Transverse colon (tissue), 3 donors: ENCODE data around the gene MBD3L2B.

Source experiments
- POLR2A ChIP-seq: fragments of 450-650 bp; IDR thresholded peaks from one replicate; pipeline ENCODE4 v1.6.1; 2016; ENCODE audit warnings: antibody characterized with exemption, mild to moderate bottlenecking, moderate library complexity
- TF ChIP-seq, protein P1 (sequence below), 5 experiments: fragments of 200-600 bp in 3 of 5; fragments of 450-650 bp in 2 of 5; sonication (generic) in 3 of 5; IDR thresholded peaks; 1 replicate in 2 of 5; 2 replicates in 3 of 5; pipeline ENCODE4 v1.5.1; 2016 to 2017; ENCODE audit warnings: antibody characterized with exemption in 5 of 5, inconsistent platforms in 3 of 5, mild to moderate bottlenecking in 2 of 5, moderate library complexity in 1 of 5

DNA sequence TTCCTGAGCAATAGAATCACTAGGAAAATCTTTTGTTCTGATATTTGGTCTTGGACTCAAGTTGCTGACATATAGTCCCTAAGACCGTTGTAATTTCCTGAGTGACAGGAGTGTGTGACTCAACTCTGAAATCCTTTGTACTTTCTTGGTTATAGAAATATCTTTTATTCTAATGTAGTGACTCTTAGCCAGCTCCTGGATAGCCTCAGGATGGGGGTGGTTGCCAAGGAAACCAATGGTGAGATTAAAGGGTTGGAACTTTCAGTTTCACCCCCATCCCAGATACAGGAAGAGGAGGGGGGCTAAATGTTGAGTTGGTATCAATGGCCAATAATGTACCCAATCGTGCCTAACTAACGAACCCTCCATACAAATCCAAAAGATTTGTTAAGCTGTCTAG is 41.8 kb downstream of the MBD3L2B start:
- TF ChIP-seq, protein P1, sequence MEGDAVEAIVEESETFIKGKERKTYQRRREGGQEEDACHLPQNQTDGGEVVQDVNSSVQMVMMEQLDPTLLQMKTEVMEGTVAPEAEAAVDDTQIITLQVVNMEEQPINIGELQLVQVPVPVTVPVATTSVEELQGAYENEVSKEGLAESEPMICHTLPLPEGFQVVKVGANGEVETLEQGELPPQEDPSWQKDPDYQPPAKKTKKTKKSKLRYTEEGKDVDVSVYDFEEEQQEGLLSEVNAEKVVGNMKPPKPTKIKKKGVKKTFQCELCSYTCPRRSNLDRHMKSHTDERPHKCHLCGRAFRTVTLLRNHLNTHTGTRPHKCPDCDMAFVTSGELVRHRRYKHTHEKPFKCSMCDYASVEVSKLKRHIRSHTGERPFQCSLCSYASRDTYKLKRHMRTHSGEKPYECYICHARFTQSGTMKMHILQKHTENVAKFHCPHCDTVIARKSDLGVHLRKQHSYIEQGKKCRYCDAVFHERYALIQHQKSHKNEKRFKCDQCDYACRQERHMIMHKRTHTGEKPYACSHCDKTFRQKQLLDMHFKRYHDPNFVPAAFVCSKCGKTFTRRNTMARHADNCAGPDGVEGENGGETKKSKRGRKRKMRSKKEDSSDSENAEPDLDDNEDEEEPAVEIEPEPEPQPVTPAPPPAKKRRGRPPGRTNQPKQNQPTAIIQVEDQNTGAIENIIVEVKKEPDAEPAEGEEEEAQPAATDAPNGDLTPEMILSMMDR (IDR thresholded peaks at IDR 0.05): no peak
- no peak for TF ChIP-seq POLR2A
